Measurements from ENCODE around the gene NEBL.

Gene NEBL

DNA sequence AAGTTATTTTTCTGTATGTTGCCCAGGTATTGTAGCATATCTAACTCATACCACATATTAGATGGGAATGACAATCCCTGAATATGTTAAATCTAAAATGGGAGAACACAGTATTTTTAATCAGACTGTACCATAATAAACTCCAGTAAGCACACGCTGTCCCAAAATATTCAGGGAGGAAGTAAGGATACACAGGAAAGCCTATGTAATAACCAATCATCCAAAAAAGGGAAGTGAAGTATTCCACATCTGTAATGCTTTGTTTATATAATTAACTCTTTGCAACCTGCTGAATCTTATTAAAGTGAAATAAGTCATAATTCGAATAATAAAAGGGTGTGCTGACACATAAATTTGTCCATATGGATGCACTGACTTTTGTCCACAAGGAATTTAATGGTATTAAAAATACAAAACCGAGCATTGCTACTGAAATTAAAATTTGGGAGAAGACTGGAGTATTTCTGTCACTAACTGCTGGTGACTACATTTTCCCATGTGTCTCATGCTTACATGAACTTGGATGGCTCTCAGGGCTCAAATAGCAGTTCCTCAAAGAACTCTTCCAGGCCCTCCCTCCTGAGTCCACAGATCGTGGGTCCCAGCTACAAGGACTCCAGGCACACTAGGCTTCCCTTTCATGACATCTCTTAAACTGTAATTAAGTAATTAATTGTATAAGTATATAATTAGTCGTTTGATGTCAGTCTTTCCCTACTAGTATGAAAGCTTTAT, 120.6 kb downstream of the NEBL start:
- peak; percentile 49 to 56 for DNase-seq

DNA sequence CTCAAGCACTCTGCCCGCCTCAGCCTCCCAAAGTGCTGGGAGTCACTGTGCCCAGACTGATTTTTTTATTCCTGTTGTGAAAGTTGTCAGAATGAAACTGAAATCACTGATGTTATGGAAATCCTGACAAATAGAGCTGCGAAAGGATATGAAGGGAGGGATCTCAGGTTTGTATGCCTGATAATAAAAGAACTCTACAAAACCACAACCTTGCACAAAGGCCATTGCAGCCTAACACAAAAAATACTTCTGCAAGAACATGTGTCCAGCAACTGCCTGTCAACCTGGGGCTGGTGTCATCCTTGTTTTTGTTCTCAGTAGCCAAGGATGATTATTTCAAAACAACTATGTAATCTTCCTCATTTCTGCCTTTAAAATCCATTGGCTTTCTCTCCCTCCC, 126.1 kb downstream of the NEBL start:
- DNase-seq: no peak

DNA sequence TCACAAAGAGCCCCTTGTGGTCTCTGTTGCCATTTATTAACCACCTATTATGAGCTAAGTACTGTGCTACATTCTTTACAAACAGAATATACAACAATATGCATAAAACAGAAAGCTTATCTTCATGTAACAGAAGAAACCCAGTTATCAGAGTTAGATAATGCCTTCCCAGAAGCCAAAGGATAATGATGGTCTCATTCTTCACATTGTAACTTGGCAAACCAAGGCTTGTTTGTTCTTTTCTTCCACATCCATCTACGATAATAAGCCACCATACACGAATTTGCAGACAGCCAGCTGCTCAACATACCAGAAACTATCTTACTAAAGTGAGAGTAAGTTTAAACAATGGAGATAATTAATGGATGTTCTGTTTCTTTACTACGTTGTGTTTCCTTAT, 127.6 kb downstream of the NEBL start:
- DNase-seq: no peak

- peak; percentile 68 to 79 for DNase-seq
Measured at GRCh38 chr10:20768843-20769242, 128.3 kb downstream of the NEBL start.

GRCh38 chr10:20767028-20767427, 130.1 kb downstream of the NEBL start:
- no peak for DNase-seq

DNA sequence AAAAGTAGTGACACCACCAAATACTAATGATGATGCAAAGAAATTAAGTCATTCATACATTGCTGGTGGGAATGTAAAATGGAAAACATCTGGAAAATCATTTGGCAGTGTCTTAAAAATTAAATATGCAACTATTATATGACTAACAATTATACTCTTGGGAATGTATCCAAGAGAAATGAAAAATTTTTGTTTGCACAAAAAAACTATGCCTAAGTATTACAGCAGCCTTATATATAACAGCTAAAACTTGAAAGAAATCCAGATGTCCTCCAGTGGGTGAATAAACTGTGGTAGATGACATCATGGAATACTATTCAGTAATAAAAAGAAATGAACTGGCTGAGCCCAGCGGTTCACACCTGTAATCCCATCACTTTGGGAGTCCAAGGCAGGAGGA, 132.0 kb downstream of the NEBL start:
- DNase-seq: no peak

DNA sequence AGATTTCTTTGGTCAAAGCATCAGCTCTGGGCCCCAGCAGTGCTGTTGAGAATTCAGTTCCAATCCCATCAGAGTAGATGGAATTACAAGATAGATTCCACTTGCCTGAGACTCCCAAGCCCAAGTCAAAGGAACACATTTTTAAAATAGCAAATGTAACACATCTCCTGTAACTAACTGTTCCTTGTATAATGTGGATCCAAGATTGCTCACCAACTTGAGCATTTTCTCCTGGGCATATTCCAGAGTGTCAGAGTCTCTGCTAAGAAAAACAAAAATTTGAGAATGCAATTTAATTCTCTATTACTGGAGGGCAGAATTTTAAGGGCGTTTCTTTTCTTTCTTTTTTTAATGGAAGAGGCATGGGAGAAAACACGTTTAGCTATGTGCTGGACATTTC, 136.7 kb downstream of the NEBL start:
- DNase-seq: no peak

DNA sequence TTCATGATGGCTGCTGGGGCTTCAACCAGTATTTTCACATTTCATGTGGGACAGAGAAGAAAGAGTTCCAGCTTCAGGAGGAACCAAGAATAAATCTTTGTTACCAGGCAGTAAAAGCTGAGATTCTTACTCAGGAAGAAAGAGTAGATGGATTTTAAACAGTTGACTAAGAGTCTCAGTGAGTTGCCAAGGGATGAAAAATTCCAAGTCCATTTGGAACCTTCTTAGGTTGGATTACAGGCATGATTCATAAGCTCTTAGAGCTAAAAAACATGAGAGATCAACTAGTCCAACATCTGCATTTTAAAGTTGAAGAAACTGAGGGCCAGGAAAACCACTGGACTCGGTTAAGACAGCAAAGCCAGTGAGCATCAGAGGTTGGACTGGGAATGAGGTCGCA, 148.6 kb downstream of the NEBL start:
- no peak for DNase-seq

DNA sequence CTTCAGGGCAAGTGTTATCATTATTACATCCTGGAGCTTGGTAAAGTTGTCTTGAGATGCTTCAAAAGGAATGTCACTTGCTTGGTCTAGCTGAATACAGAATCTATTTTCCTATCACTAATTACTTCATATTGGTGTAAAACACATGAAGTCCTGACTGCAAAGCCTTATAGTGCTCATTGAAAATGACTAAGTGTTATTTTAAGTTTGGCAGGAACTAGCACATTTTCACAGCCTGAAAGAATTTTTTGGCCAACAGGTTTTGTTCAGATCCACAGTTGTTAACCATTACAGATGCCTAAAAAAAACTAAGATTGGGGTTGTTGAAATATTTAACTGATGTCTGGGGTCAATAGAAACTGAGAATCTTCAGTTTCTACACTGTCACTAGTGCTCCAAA, 149.3 kb downstream of the NEBL start:
- no peak for DNase-seq

DNA sequence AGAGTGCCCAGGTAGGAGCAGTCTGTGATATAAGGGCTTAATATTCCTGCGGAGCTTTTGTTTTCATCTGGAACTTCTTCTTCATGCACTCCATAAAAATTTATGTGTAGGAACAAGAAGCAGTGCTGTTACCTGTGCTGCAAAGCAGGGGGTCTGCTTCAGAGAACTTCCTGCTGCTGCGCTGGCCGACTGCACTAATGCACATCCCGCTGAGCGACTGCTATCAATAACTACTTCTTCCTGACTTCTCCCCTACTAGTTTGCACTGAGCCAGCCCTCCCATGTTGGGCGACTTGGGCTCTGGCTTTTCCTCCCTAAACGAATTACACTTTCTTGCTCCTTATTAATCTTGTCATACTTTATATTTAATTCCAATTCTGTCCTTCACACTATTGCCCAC, 150.3 kb downstream of the NEBL start:
- no peak for DNase-seq

DNA sequence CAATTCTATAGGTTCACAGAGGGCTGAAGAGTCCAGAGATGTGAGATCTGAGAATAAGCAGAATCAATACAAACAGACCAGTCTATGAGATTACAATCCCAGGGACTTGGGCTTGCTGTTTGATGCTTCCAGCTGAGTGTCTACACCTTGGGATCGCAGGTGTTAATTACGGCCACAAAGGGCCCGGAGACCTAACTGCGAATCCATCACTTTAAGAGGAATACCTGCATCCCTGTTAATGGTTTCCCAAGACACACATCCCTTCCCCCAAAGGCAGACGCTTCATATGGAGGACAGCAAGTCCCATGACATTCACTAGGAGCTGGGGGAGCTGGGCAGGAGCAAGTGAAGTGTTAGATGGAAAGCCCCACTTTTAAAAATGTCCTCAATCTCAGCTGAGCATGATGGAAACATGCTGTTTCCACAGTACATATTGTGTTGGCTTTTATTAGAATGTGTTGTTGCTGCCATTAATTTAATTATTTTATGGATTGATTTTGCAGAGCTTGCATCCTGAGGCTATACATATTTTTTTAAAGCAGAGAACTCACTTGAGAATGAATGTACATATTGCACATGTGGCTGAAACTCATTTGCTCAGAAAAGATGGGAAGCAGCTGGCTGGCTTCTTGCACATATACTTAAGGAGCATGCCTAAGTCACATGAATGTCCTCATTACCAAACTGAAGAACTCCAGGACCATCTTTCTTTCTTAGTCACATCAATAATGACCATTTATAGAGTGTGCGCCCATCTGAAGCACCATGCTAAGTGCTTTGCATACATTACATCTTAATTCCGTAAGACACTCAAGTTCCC, 151.3 kb downstream of the NEBL start:
- no peak for DNase-seq

- DNase-seq: no peak
Measured at GRCh38 chr10:20744821-20745220, 152.3 kb downstream of the NEBL start.

DNA sequence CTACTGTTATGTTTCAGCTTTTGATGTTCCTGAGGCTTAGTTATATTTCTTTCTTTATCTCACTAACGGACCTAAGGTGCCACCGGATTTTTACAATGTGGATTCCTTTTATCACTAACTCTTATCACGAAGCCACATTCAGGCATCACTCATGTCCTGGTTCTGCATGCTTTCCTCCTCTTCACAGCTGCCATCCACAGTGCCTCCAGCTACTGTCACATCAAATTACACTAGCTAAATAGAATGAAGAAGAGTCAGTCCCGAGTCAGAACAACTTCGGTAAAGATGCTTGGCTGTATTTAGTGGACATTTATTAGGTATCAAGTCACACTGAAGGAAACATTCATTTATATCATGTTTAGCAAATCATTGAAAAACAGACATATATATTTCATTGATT, 153.2 kb downstream of the NEBL start:
- DNase-seq: no peak

DNA sequence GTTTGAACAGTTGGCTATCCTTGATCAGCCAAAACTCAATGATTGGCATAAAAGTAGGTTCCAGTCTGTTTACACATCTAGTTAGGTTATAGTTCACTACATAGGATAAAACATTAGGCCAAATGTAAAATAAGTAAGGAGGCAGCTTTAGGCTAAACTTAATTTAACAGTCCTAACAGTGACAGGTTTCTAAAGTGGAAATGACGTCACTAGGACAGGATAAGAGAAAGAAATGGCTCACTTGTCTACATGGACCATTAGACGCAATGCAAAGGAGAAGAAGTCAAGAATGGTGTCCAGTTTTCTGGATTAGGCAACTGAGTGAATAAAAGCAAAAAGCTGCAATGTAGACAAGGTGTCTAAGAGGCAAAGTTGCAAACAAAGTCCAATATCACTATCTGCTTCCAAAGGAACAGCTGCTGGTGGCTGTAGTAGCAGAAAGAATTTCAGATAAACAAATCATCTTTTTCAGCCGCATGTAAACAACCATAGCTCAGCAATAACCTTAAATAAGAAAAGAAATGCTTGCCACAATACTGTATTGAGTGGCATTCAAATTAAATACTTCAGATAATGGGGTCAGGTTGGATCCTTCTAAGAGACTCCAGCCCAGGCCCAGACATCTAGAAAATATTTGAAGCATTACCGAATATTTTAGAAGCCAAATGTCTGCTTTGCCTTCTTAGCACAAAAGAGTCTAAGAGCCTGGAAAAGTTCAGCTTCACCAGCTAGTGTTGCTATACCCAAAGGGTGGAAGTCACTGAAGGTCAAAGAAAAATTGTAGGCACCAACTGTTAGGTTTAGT, 154.2 kb downstream of the NEBL start:
- DNase-seq: no peak

DNA sequence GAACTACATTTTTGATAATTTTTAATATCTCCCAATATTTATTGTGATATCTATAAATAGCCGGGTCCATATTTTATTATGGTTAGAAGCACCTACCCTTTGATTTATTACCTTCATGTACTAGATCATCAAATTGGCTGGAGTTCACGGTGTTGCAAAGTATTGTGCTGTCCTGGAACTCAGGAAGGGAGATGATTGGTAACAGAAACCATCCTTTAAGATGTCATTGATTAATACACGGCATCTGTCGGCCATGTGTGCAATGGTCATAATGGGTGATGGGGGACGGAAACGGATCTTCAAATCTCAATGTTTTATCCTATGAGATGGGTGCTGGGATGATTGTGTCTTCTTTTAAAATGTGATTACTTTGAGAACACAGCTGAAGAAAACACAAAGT, 157.0 kb downstream of the NEBL start:
- DNase-seq: no peak

DNA sequence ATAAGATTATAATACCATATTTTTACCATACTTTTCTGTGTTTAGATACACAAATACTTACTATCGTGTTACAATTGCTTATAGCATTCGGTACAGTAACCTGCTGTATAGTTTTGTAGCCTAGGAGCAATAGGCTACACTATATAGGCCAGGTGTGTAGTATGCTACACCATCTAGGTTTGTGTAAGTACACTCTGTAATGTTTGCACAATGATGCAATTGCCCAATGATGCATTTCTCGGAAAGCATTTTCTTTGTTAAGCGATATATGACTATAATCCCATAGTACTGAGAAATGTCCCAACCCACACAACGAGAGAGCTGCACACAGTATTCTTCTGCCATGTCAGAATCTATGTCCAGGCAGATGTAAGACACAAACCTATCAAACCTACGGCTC, 160.0 kb downstream of the NEBL start:
- no peak for DNase-seq
